Measurements from ENCODE around the gene SLC25A23. TPM values are rescaled to one million over a fixed set of nuclear protein-coding genes. Genes with fewer than 3 reads are reported as not detected.

SLC25A23 gene
- total RNA-seq, 1 donor from 2014 or later = 110 TPM

Small RNA genes lying within 50 kb of the gene (microRNA-seq; reads per million reads assigned to microRNA genes)
- gene MIR3940 (ENCODE audit: borderline number of aligned reads) (not detected), gene MIR6790 (ENCODE audit: borderline number of aligned reads) (not detected)

Other genes starting within 250 kb of the SLC25A23 start
- gene MLLT1, start 179.8 kb downstream of the SLC25A23 start, total RNA-seq = 45.8 TPM
- not detected for gene ACER1, start 126.2 kb downstream of the SLC25A23 start, total RNA-seq
- gene CLPP, start 98.3 kb downstream of the SLC25A23 start, total RNA-seq = 66.0 TPM
- 139 TPM for gene ALKBH7, start 87.0 kb downstream of the SLC25A23 start, total RNA-seq
- gene PSPN, start 83.9 kb downstream of the SLC25A23 start, total RNA-seq = 1.2 TPM
- 30.9 TPM for gene GTF2F1, start 66.6 kb downstream of the SLC25A23 start, total RNA-seq
- gene KHSRP, start 35.0 kb downstream of the SLC25A23 start, total RNA-seq = 103 TPM
- gene SLC25A41, start 26.0 kb downstream of the SLC25A23 start, total RNA-seq = 0.25 TPM
- gene CRB3, start 4.5 kb upstream of the SLC25A23 start, total RNA-seq = not detected
- gene DENND1C, start 22.0 kb upstream of the SLC25A23 start, total RNA-seq = 0.87 TPM
- gene TUBB4A, start 42.5 kb upstream of the SLC25A23 start, total RNA-seq = 2.8 TPM
- gene TNFSF9, start 71.2 kb upstream of the SLC25A23 start, total RNA-seq = 1.0 TPM
- not detected for gene CD70, start 131.4 kb upstream of the SLC25A23 start, total RNA-seq
- 1.5 TPM for gene TNFSF14, start 210.4 kb upstream of the SLC25A23 start, total RNA-seq